B cell (primary cell): ENCODE data around the gene GBE1. TPM values are rescaled to one million over a fixed set of nuclear protein-coding genes. Genes with fewer than 3 reads are reported as not detected.

ENCODE experiments used
- ATAC-seq: fragments of 200-7000 bp; cut with Tn5 transposase; one replicate; pipeline ENCODE4 v1.10.0; 2021; ENCODE audit warnings: low read depth, mild to moderate bottlenecking, moderate number of reproducible peaks, moderate library complexity
- CTCF ChIA-PET: fragments of 350-600 bp; sonication (Branson Sonifier 250); formaldehyde crosslinking; loops from one replicate; lab custom pipeline; 2021; ENCODE audit warnings: antibody characterized with exemption, inconsistent platforms; lab: Charles Lee
- POLR2A ChIA-PET: fragments of 350-600 bp; sonication (Branson Sonifier 250); formaldehyde crosslinking; loops from one replicate; lab custom pipeline; 2021; ENCODE audit warnings: antibody characterized with exemption; lab: Charles Lee
- DNase-seq: peaks from one replicate; pipeline ENCODE4 v3.0.0; 2013
- H2AFZ ChIP-seq: 2 replicates; pipeline ENCODE4 v1.6.1; 2012; ENCODE audit warnings: mild to moderate bottlenecking, low read depth, low read length; ENCODE audit not compliant: insufficient read depth, poor library complexity, severe bottlenecking
- H3K27ac ChIP-seq, 2 donors: 1 replicate in 1 of 2; 2 replicates in 1 of 2; pipeline ENCODE4 v1.5.1; 2012 to 2013; ENCODE audit warnings: low read length in 2 of 2, mild to moderate bottlenecking in 2 of 2, moderate library complexity in 1 of 2
- H3K27me3 ChIP-seq, 4 experiments: fragments of 200-600 bp in 1 of 4; sonication (generic) in 1 of 4; replicated peaks in 1 of 4; 1 replicate in 2 of 4; 2 replicates in 2 of 4; pipeline versions ENCODE4 v1.6.1 to v1.7.0; 2013 to 2016; ENCODE audit warnings: low read length in 3 of 4, mild to moderate bottlenecking in 2 of 4, mixed read lengths in 1 of 4, moderate library complexity in 1 of 4; ENCODE audit not compliant: insufficient read depth in 4 of 4, control insufficient read depth in 3 of 4; ENCODE audit errors: control extremely low read depth in 1 of 4
- H3K36me3 ChIP-seq, 2 experiments: replicated peaks in 1 of 2; 1 replicate in 1 of 2; 2 replicates in 1 of 2; pipeline versions ENCODE4 v1.6.1 to v1.7.1; 2013; ENCODE audit warnings: low read length in 1 of 2; ENCODE audit not compliant: insufficient read depth in 2 of 2, control insufficient read depth in 1 of 2; ENCODE audit errors: control extremely low read depth in 1 of 2, extremely low read depth in 1 of 2
- H3K4me1 ChIP-seq, 2 donors: fragments of 200-600 bp in 1 of 2; sonication (generic) in 1 of 2; 1 replicate in 1 of 2; 2 replicates in 1 of 2; pipeline versions ENCODE4 v1.5.1 to v1.6.1; 2013 to 2017; ENCODE audit warnings: low read length in 2 of 2; ENCODE audit not compliant: control insufficient read depth in 2 of 2, insufficient read depth in 2 of 2
- H3K4me2 ChIP-seq: replicated peaks from 2 replicates; pipeline ENCODE3; 2012; ENCODE audit warnings: mild to moderate bottlenecking, low read depth, low read length; ENCODE audit not compliant: poor library complexity, severe bottlenecking
- H3K4me3 ChIP-seq, 5 experiments: fragments of 200-600 bp in 1 of 5; sonication (generic) in 1 of 5; 1 replicate in 3 of 5; 2 replicates in 2 of 5; pipeline versions ENCODE4 v1.5.1 to v1.7.0; 2011 to 2016; ENCODE audit warnings: low read length in 4 of 5, mild to moderate bottlenecking in 4 of 5, low read depth in 2 of 5, control low read depth in 1 of 5, moderate library complexity in 1 of 5; ENCODE audit not compliant: insufficient read depth in 1 of 5; ENCODE audit errors: control extremely low read depth in 1 of 5, extremely low read depth in 1 of 5
- H3K79me2 ChIP-seq: fragments of 200-600 bp; sonication (generic); one replicate; pipeline ENCODE4 v1.6.0; 2016; ENCODE audit warnings: low read length; ENCODE audit not compliant: control insufficient read depth, insufficient read depth
- H3K9ac ChIP-seq: fragments of 200-600 bp; sonication (generic); 2 replicates; pipeline ENCODE4 v1.6.1; 2017; ENCODE audit warnings: mild to moderate bottlenecking, low read length, moderate library complexity
- H3K9me3 ChIP-seq, 3 donors: one replicate each; pipeline versions ENCODE4 v1.6.1 to v1.7.1; 2013; ENCODE audit warnings: low read length in 2 of 3; ENCODE audit not compliant: control insufficient read depth in 2 of 3, insufficient read depth in 1 of 3; ENCODE audit errors: control extremely low read depth in 1 of 3
- H4K20me1 ChIP-seq: 2 replicates; pipeline ENCODE4 v1.6.0; 2012; ENCODE audit warnings: mild to moderate bottlenecking, low read length; ENCODE audit not compliant: insufficient read depth, control insufficient read depth, poor library complexity, severe bottlenecking
- H3K27ac Mint-ChIP-seq: one replicate; pipeline ENCODE4 v1.8.0; 2021; ENCODE audit warnings: mixed read lengths
- H3K27me3 Mint-ChIP-seq: one replicate; pipeline ENCODE4 v1.8.0; 2021; ENCODE audit warnings: mixed read lengths
- H3K4me1 Mint-ChIP-seq: one replicate; pipeline ENCODE4 v1.8.0; 2021; ENCODE audit warnings: mixed read lengths
- H3K4me3 Mint-ChIP-seq: one replicate; pipeline ENCODE4 v1.8.0; 2021; ENCODE audit warnings: mixed read lengths
- H3K9me3 Mint-ChIP-seq: one replicate; pipeline ENCODE4 v1.8.0; 2022; ENCODE audit warnings: mixed read lengths; ENCODE audit not compliant: insufficient read depth
- EZH2 ChIP-seq: IDR thresholded peaks from 2 replicates; pipeline ENCODE4 v1.6.1; 2012; ENCODE audit warnings: borderline replicate concordance, low read depth, mild to moderate bottlenecking, moderate library complexity, low read length; ENCODE audit not compliant: insufficient read depth, poor library complexity, severe bottlenecking
- WGBS: methylation state at CpG from one replicate; pipeline ENCODE4 v1.1.5; 2013; ENCODE audit warnings: missing lambda C conversion rate; ENCODE audit not compliant: insufficient coverage; 5-methylcytosine and 5-hydroxymethylcytosine counted together
- intact Hi-C: fragments of 100-400 bp; cut with micrococcal nuclease; formaldehyde crosslinking; loops from one replicate; pipeline ENCODE4 v1.10.0; 2022
- polyA plus RNA-seq: library from polyadenylated mRNA; depleted of rRNA; stranded (reverse); fragments of >200 nt; gene quantifications from 2 replicates; pipeline ENCODE4 v1.2.3, GENCODE V29; 2012
- total RNA-seq, 2 donors: library from RNA; stranded (reverse); fragments of 120-200 nt in 1 of 2; gene quantifications; 1 replicate in 1 of 2; 2 replicates in 1 of 2; pipeline versions ENCODE4 v1.2.3 to v1.2.4, GENCODE V29; 2013 to 2022
- TF ChIP-seq, protein P1 (sequence below): fragments of 200-600 bp; IDR thresholded peaks from one replicate; pipeline ENCODE4 v1.8.0; 2022; ENCODE audit warnings: antibody characterized with exemption, mild to moderate bottlenecking

GBE1 gene
- total and polyA plus RNA-seq, 2 donors (not counting 1 experiment from before 2014, with no cell fraction given), result 3.4 to 20.8 TPM

DNA sequence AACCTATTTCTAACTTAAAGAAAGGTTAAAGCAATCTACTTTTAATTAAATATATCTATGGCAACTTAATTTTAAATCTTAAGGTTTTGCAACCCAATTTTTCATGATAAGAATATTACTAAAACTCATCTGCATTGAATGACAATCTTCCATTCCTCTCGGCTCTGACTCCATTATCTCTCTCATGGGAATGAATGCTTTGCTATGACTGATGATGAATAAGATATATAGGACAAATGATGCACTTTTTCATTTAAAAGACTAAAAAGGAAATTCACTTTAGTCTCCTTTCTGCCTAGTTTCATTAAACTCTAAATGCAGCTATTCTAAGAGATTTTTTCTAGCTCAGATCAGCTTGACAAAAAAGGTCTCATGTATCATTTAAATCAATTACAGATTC, 68.7 kb downstream of the GBE1 start:
- Mint-ChIP-seq H3K4me1 (no peaks in the 10 kb centered on the region), H3K9me3 (no peaks in the 10 kb centered on the region), H3K4me3 (no peak overlapping the region), H3K27me3 (no peaks in the 10 kb centered on the region), H3K27ac (no peak overlapping the region)
- Histone ChIP-seq H3K9ac (no peak overlapping the region), H3K79me2 (no peaks in the 10 kb centered on the region), H3K9me3 (peaks cover 0 to 1% (median 0%) of the 10 kb centered on the region in 3 donors), H3K4me1 (no peaks in the 10 kb centered on the region), H3K4me2 (no peak overlapping the region), H4K20me1 (no peaks in the 10 kb centered on the region), H3K4me3 (no peak overlapping the region), H3K27ac (no peak overlapping the region), H3K36me3 (no peaks in the 10 kb centered on the region), H3K27me3 (no peaks in the 10 kb centered on the region), H2AFZ (no peak overlapping the region)
- no peak for DNase-seq
- intact Hi-C loops, result no loop called here
- WGBS, result no CpG with 5 or more reads among the region's 1 CpG
- ATAC-seq, result no peak
- ChIA-PET POLR2A (no interaction called here), CTCF (no interaction called here)
- no peak for TF ChIP-seq EZH2
- TF ChIP-seq, protein P1, sequence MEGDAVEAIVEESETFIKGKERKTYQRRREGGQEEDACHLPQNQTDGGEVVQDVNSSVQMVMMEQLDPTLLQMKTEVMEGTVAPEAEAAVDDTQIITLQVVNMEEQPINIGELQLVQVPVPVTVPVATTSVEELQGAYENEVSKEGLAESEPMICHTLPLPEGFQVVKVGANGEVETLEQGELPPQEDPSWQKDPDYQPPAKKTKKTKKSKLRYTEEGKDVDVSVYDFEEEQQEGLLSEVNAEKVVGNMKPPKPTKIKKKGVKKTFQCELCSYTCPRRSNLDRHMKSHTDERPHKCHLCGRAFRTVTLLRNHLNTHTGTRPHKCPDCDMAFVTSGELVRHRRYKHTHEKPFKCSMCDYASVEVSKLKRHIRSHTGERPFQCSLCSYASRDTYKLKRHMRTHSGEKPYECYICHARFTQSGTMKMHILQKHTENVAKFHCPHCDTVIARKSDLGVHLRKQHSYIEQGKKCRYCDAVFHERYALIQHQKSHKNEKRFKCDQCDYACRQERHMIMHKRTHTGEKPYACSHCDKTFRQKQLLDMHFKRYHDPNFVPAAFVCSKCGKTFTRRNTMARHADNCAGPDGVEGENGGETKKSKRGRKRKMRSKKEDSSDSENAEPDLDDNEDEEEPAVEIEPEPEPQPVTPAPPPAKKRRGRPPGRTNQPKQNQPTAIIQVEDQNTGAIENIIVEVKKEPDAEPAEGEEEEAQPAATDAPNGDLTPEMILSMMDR, result no peak

DNA sequence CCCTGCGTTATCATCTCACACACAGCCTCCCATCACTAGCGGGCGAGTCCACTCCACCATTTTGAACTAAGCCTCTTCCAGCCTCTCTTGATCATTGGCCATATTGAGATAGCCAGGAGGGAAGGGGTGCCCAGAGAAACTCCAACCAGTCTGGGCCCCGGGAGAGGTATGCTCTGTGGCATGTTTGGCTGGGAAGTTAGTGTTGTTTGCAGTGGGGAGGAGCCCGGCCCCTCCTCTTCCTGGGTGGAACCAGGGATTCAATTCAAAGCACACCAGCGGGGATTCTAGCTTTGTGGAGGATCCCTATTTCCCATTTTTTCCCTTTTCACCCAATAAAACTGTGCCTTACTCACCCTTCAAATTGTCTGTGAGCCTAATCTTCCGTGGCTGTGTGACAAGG, 71.8 kb downstream of the GBE1 start:
- POLR2A ChIA-PET, result no interaction called here
- H3K79me2 ChIP-seq, result no peaks in the 10 kb centered on the region
- no peak overlapping the region for H3K4me3 Mint-ChIP-seq

More for the DNA sequence above, 71.8 kb downstream of the GBE1 start:
- Histone ChIP-seq H3K36me3 (no peaks in the 10 kb centered on the region), H4K20me1 (no peaks in the 10 kb centered on the region), H2AFZ (no peak overlapping the region), H3K4me1 (no peaks in the 10 kb centered on the region), H3K4me3 (no peak overlapping the region), H3K9ac (no peak overlapping the region), H3K27me3 (no peaks in the 10 kb centered on the region), H3K27ac (no peak overlapping the region), H3K9me3 (no peaks in the 10 kb centered on the region), H3K4me2 (no peak overlapping the region)
- no peak for DNase-seq
- intact Hi-C loops, result no loop called here
- no peak for TF ChIP-seq EZH2
- TF ChIP-seq, protein P1, result no peak
- H3K27me3 Mint-ChIP-seq, result no peaks in the 10 kb centered on the region
- CTCF ChIA-PET, result no interaction called here
- H3K9me3 Mint-ChIP-seq, result no peaks in the 10 kb centered on the region
- no peaks in the 10 kb centered on the region for H3K4me1 Mint-ChIP-seq
- no peak for ATAC-seq
- no peak overlapping the region for H3K27ac Mint-ChIP-seq
- 100% methylated on average over 2 of the region's 7 CpGs for WGBS
